K562 (cell line): Measurements from ENCODE around the gene AP3B2. TPM values are rescaled to one million over a fixed set of nuclear protein-coding genes. Genes with fewer than 3 reads are reported as not detected.
"Not testable (repeated sequence)": the region's sequence is repeated elsewhere in the genome, so short reads cannot be mapped to it uniquely, and the experiment has no call there.

ENCODE experiments used
- ATAC-seq: fragments of 200-7000 bp; cut with Tn5 transposase; 3 replicates; pipeline ENCODE4 v1.9.1; 2020; ENCODE audit warnings: moderate library complexity
- BruUV-seq: library from RNA; stranded (reverse); fragments of 400-500 nt; replicated peaks from 2 replicates; lab custom pipeline; 2021; lab: Mats Ljungman, UMichigan
- CTCF ChIA-PET: fragments of 300-600 bp; formaldehyde crosslinking; extraction: SDS; loops from one replicate; lab custom pipeline; 2021; ENCODE audit warnings: low intra/inter-chr PET ratio; lab: Yijun Ruan, JAX
- POLR2A ChIA-PET: fragments of 300-600, 350-650 bp; sonication (Branson Sonifier 250); formaldehyde crosslinking; extraction: SDS; loops from one replicate; lab custom pipeline; 2021; ENCODE audit warnings: antibody characterized with exemption, inconsistent platforms; lab: Yijun Ruan, JAX
- DNase-seq, 4 experiments: peaks; one replicate each; pipeline versions ENCODE4 v3.0.0 to v3.0.0-alpha.2; 2011 to 2018; ENCODE audit warnings: low spot score in 3 of 4, mixed read lengths in 3 of 4; ENCODE audit errors: extremely low read depth in 1 of 4
- FAIRE-seq: peaks from 2 replicates; lab custom pipeline; 2011; peaks lifted over from hg19 to GRCh38; lab: Jason Lieb, UNC
- H2AFZ ChIP-seq: 2 replicates; pipeline ENCODE4 v1.6.0; 2011; ENCODE audit warnings: low read depth, low read length, control low read depth, inconsistent platforms
- H3K27ac ChIP-seq: fragments of 200-600 bp; 3 replicates; pipeline ENCODE4 v1.8.0; 2011; ENCODE audit warnings: low read depth, mild to moderate bottlenecking, control low read depth, inconsistent platforms, low read length, moderate library complexity, mixed read lengths; ENCODE audit errors: extremely low read depth
- H3K27me3 ChIP-seq, 2 experiments: fragments of 300-600 bp in 1 of 2; 2 replicates in 1 of 2; 3 replicates in 1 of 2; pipeline versions ENCODE4 v1.6.0 to v1.8.0; 2011; ENCODE audit warnings: inconsistent platforms in 2 of 2, low read length in 2 of 2, mild to moderate bottlenecking in 1 of 2, mixed read lengths in 1 of 2, moderate library complexity in 1 of 2; ENCODE audit not compliant: control insufficient read depth in 2 of 2, insufficient read depth in 2 of 2
- H3K36me3 ChIP-seq: fragments of 300-600 bp; 3 replicates; pipeline ENCODE4 v1.8.0; 2011; ENCODE audit warnings: mild to moderate bottlenecking, low read length, inconsistent platforms; ENCODE audit not compliant: control insufficient read depth, insufficient read depth
- H3K4me1 ChIP-seq, 2 experiments: fragments of 200-600 bp in 1 of 2; replicated peaks in 1 of 2; 2 replicates in 1 of 2; 3 replicates in 1 of 2; pipeline versions ENCODE4 v1.5.1 to v1.8.0; 2011; ENCODE audit warnings: inconsistent platforms in 2 of 2, low read length in 2 of 2, mild to moderate bottlenecking in 1 of 2, mixed read lengths in 1 of 2, moderate library complexity in 1 of 2; ENCODE audit not compliant: control insufficient read depth in 2 of 2, insufficient read depth in 2 of 2
- H3K4me2 ChIP-seq: 2 replicates; pipeline ENCODE4 v1.6.1; 2011; ENCODE audit warnings: low read length, control low read depth, inconsistent platforms, mixed read lengths; ENCODE audit not compliant: insufficient read depth
- H3K4me3 ChIP-seq: fragments of 200-600 bp; sonication (generic), shearing (Covaris generic); 2 replicates; pipeline ENCODE4 v1.5.1; 2016; ENCODE audit warnings: control low read depth, inconsistent platforms
- H3K79me2 ChIP-seq: fragments of 200-600 bp; 3 replicates; pipeline ENCODE4 v1.8.0; 2011; ENCODE audit warnings: low read length, inconsistent platforms; ENCODE audit not compliant: control insufficient read depth, insufficient read depth
- H3K9ac ChIP-seq, 2 experiments: 2 replicates each; pipeline versions ENCODE4 v1.6.0 to v1.6.1; 2011; ENCODE audit warnings: low read depth in 2 of 2, low read length in 2 of 2, control low read depth in 1 of 2, inconsistent platforms in 1 of 2, mild to moderate bottlenecking in 1 of 2, mixed read lengths in 1 of 2; ENCODE audit not compliant: insufficient read depth in 1 of 2
- H3K9me1 ChIP-seq: one replicate; pipeline ENCODE4 v1.6.0; 2011; ENCODE audit warnings: inconsistent platforms, mild to moderate bottlenecking, low read length, moderate library complexity; ENCODE audit not compliant: control insufficient read depth, insufficient read depth
- H3K9me3 ChIP-seq: replicated peaks from 2 replicates; pipeline ENCODE4 v1.5.1; 2011; ENCODE audit warnings: low read depth, low read length, inconsistent platforms; ENCODE audit not compliant: control insufficient read depth, insufficient read depth
- H4K20me1 ChIP-seq: replicated peaks from 2 replicates; pipeline ENCODE4 v1.6.1; 2011; ENCODE audit warnings: low read length, inconsistent platforms, mixed read lengths; ENCODE audit not compliant: control insufficient read depth, insufficient read depth
- C11orf30 ChIP-seq: fragments of 450-650 bp; IDR thresholded peaks from 2 replicates; pipeline ENCODE4 v1.6.1; 2016; ENCODE audit warnings: low read depth, mild to moderate bottlenecking
- CEBPB ChIP-seq: fragments of 450-650 bp; IDR thresholded peaks from 2 replicates; pipeline ENCODE4 v1.6.1; 2016; ENCODE audit warnings: missing genetic modification characterization, missing compliant biosample characterization
- HES1 ChIP-seq: fragments of 450-650 bp; IDR thresholded peaks from 2 replicates; pipeline ENCODE4 v1.6.1; 2016; ENCODE audit warnings: low read depth, mild to moderate bottlenecking, moderate library complexity
- PRDM10 ChIP-seq: fragments of 450-650 bp; IDR thresholded peaks from 2 replicates; pipeline ENCODE4 v1.6.1; 2018; ENCODE audit not compliant: partially characterized antibody
- SETDB1 ChIP-seq: IDR thresholded peaks from one replicate; pipeline ENCODE4 v1.6.1; 2012; ENCODE audit warnings: low read length, control low read depth, inconsistent platforms
- SUPT5H ChIP-seq: fragments of 450-650 bp; IDR thresholded peaks from 2 replicates; pipeline ENCODE4 v1.6.1; 2016
- VEZF1 ChIP-seq: fragments of 200-800 bp; sonication (Bioruptor generic); IDR thresholded peaks from 2 replicates; pipeline ENCODE4 v1.6.1; 2017; ENCODE audit warnings: missing genetic modification characterization, missing compliant biosample characterization
- ZNF121 ChIP-seq: sonication (generic); formaldehyde crosslinking; conservative IDR thresholded peaks from 2 replicates; pipeline ENCODE4 v1.8.0; 2022; ENCODE audit warnings: missing genetic modification reagents
- WGBS: fragments of 100-300 bp; shearing (Covaris generic); methylation state at CpG from one replicate; pipeline ENCODE4 v1.1.6; 2016; ENCODE audit warnings: low coverage, mixed read lengths; ENCODE audit not compliant: insufficient coverage; ENCODE audit errors: missing lambda C conversion rate; 5-methylcytosine and 5-hydroxymethylcytosine counted together
- in situ Hi-C: fragments of 300-500 bp; cut with MboI; formaldehyde crosslinking; loops from 4 replicates; pipeline ENCODE4 v1.15.0; 2018; ENCODE audit warnings: inconsistent platforms, mixed read lengths
- intact Hi-C: fragments of 100-400 bp; cut with micrococcal nuclease; formaldehyde crosslinking; loops from 2 replicates; pipeline ENCODE4 v1.14.2; 2022
- polyA plus RNA-seq, 8 experiments: library from polyadenylated mRNA; depleted of rRNA in 4 of 8; stranded (reverse) in 5 of 8; unstranded in 3 of 8; fragments of >200 nt; fragmentation: Nextera tagmentation in 2 of 8; fragmentation: Illumina TruSeq in 1 of 8; extraction: Ambion mirVana in 2 of 8; extraction: Trizol in 1 of 8; gene quantifications; 2 replicates each; pipeline versions ENCODE4 v1.2.1 to v1.2.3, GENCODE V29; 2011 to 2014; ENCODE audit warnings: inconsistent platforms in 1 of 8, missing spikeins in 1 of 8
- total RNA-seq, 7 experiments: library from RNA; depleted of rRNA in 6 of 7; stranded (reverse); fragments of >200 nt in 6 of 7; fragmentation: Illumina TruSeq in 2 of 7; extraction: Trizol in 2 of 7; gene quantifications; 2 replicates each; pipeline versions ENCODE4 v1.2.1 to v1.2.3, GENCODE V29; 2011 to 2021; ENCODE audit warnings: low replicate concordance in 1 of 7

Gene AP3B2
- total and polyA plus RNA-seq, 9 of the 15 experiments (the other 6 are each of a cell fraction or from before 2014, with no cell fraction given) = 0.03 to 0.15 (median 0.10) TPM; not detected in 2

- H3K4me3 ChIP-seq, H2AFZ ChIP-seq, intact Hi-C loops, DNase-seq, H4K20me1 ChIP-seq, H3K36me3 ChIP-seq, BruUV-seq, CTCF ChIA-PET, FAIRE-seq, in situ Hi-C loops, ATAC-seq, H3K79me2 ChIP-seq, H3K9ac ChIP-seq, H3K27ac ChIP-seq, POLR2A ChIA-PET, H3K9me1 ChIP-seq, H3K4me2 ChIP-seq, H3K9me3 ChIP-seq: not testable (repeated sequence)
- 13% methylated on average over 8 of the region's 8 CpGs for WGBS
- peaks cover 8 to 13% of the 10 kb centered on the region in 2 experiments for H3K27me3 ChIP-seq
- TF ChIP-seq CEBPB (tag) = peak; percentile 66
- peaks cover 0 to 17% of the 10 kb centered on the region in 2 experiments; a peak in 3 of 5 replicates for H3K4me1 ChIP-seq
These were observed 3.8 kb downstream of the AP3B2 start for GRCh38 chr15:82705856-82706255.

DNA sequence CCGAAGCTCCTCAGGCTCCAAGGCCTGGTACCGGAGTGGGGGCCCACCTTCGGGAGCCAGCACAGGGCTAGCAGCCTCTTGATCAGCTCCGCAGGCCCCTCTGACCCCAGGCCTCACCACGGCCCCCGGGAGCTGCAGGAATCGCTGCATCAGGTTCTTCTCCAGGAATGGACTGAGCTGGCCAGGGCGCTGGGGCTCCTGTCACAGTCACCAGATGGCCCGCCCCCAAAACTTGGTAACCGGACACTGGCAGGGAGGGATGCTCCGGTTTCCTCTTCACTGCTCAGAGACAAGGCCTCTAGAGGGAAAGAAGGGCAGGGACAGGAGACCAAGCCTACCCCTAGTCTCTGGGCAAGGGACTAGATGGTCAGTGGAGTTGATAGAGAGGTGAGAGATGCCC, 9.9 kb downstream of the AP3B2 start:
- H3K9me3 ChIP-seq = no peaks in the 10 kb centered on the region
- H3K4me2 ChIP-seq = no peak overlapping the region
- H3K79me2 ChIP-seq = no peaks in the 10 kb centered on the region
- FAIRE-seq = no peak
- ChIA-PET POLR2A (interaction anchor here (0.7 to 1.0 kb wide), 2 partner anchors 10 to 46 kb away, joined by 4 to 6 read pairs; no protein-coding TSS in a partner anchor), CTCF (no interaction called here)
- peaks cover 5% of the 10 kb centered on the region in 2 experiments; a peak in 3 of 5 replicates for H3K4me1 ChIP-seq
- H3K9ac ChIP-seq = peak overlapping the region in 1 of 2 experiments; percentile 45; a peak in 1 of 4 replicates
- 11% methylated on average over 8 of the region's 11 CpGs for WGBS
- no peaks in the 10 kb centered on the region for H4K20me1 ChIP-seq
- in situ Hi-C loops = no loop called here
- H3K9me1 ChIP-seq = no peaks in the 10 kb centered on the region
- H3K27me3 ChIP-seq = peaks cover 16 to 20% of the 10 kb centered on the region in 2 experiments; a peak in 4 of 5 replicates
- intact Hi-C loops = no loop called here
- H2AFZ ChIP-seq = no peak overlapping the region
- no peak overlapping the region for H3K4me3 ChIP-seq
- ATAC-seq = peak; percentile 96
- no TSS peak for BruUV-seq
- H3K36me3 ChIP-seq = no peaks in the 10 kb centered on the region
- DNase-seq = peak in 2 of 4 experiments; percentile 56 to 60
- no peak overlapping the region for H3K27ac ChIP-seq
- no peak for TF ChIP-seq HES1
- TF ChIP-seq C11orf30 = no peak
- TF ChIP-seq ZNF121 (CRISPR knock-in tag) = no peak
- TF ChIP-seq SUPT5H = no peak
- no peak for TF ChIP-seq PRDM10
- 0 out of 2 replicates have a peak, but pooled peaks have one; percentile 17 for TF ChIP-seq VEZF1 (CRISPR knock-in tag)
- TF ChIP-seq SETDB1 = no peak
